GM04503 (cell line): ENCODE measurements around the gene ZNF488.

Experiments
- DNase-seq: peaks from one replicate; pipeline ENCODE4 v3.0.0-alpha.2; 2012; ENCODE audit warnings: low read depth

The ZNF488 gene

DNA sequence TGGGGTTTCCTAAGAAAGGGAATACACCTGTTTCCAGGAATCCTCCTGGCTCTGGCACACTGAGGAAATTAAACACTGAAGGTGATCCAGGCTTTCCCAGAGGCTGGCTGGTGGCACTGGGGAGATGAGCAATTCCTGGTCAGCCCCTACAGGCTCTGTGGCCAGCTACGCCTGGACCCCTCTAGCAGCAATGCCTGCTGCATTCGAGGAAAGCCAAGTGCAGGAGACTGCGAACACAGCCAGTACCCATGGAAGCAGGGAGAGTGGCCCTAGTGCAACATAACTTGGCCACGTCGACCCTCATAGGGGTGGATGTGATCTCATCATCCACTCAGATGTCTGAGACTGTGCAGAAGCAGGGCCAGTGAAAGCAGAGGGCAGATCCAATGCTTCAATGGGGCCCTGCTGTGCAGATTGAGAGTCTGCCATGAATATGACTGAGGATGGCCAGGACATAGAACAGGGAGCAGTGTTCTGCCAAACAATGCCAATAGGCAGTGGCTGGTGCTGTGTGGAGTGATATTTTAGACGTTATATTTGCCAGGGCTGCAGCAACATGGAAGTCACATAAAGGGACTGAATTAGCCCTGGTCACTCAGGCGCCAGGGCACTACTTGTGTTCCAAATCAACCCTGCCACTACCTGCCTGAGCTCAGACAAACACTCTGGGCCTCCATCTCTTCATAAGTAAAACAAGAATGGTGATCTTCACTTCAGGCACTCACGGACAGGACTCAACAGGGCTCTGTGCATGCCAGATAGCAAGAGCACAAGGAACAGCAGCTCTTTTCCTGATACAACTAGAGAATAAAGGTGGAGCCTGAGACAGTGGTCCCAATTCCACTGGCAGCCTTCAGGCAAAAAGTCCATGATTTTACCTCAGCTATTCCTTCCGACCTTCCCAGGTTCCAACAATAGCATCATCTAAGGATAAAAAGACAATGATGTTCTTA, 2.4 kb downstream of the ZNF488 start:
- DNase-seq, result no peak

- no peak for DNase-seq
Measured at GRCh38 chr10:47381103-47381395, 3.0 kb downstream of the ZNF488 start.

DNA sequence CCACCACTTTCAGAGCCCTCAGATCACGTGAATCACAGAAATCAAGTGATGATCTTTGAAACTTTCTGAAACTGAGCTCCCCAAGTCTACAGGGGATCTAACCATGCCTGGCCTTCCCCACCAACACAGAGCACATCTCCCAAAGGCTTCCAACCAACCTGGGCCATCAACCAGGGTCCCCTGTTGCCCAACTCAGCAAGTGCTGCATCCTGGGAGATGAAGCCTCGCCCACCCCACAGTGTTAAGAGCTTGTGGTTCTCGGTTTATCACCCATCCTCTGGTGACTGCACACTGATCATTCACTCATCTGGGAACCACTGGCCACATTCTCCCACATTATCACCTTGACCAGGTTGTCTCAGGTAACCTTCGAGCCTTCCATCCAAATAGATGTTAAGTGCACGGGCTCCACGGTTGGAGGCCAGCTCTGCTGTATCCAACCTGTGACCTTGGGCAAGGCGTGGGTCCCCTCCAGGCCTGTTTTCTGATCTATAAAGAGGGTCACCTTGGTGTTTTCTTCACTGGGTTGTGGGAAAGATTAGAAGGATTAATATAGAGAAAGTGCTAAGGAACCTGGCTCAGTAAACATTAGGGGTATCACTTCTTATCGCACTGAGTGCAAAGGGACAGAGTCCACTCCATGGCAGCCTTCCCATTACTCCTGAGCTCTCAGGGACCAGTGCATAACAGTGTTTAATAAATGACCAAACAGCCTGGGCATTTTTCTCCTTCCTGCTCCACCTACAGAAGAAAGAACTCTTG, 3.6 kb downstream of the ZNF488 start:
- no peak for DNase-seq

GRCh38 chr10:47379901-47380300, 4.2 kb downstream of the ZNF488 start:
- DNase-seq, result no peak

DNA sequence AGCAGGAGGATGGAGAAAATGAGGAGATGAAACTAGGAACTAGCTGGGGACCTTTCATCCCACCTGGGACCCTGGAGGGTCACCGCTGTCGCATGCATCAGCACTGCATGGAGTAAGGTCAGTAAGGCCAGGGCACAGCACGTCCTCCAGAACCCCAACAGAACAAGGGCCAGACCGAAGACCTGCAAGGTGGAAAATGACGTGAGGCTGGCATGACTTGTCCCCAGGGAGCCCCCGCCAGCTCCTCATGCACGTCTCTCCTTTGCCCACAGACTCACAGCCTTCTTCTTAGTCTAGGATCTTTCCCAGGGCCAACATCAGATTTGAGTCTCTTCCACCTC, 4.7 kb downstream of the ZNF488 start:
- no peak for DNase-seq

GRCh38 chr10:47378606-47379444, 5.3 kb downstream of the ZNF488 start:
- no peak for DNase-seq

GRCh38 chr10:47378183-47378510, 5.9 kb downstream of the ZNF488 start:
- no peak for DNase-seq

DNA sequence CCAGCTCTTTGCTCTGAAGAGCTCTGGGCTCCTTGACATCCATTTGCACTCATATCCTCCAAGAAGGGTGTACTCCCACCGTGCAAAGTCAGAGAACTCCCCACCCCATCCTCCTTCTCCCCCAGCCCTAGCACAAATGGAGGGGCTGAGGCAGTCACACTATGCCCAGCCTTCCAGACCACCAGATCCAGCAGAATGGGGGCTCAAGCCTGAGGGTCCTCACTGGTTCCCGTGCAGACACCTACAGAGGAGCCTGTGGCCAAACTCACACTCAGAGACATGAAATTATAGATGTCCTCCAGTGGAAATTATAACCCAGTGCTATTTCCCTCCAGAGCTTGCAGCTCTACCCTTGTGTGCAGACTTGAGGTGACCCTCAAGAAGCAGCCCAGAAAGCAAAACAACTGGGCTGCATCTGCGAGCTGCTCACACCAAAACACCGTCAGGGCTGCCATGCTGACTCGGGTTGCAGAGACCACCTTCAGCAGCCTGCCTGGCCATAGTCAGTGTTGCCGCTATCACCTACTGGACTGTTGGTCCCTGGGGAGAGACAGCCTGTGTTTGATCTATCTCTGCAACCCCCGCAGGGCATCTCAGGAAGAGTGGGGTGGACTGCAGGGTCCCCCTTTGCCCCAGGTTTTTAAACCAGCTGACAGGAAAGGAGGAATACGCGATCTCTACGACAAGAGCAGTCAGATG, 7.4 kb downstream of the ZNF488 start:
- DNase-seq, result no peak

DNA sequence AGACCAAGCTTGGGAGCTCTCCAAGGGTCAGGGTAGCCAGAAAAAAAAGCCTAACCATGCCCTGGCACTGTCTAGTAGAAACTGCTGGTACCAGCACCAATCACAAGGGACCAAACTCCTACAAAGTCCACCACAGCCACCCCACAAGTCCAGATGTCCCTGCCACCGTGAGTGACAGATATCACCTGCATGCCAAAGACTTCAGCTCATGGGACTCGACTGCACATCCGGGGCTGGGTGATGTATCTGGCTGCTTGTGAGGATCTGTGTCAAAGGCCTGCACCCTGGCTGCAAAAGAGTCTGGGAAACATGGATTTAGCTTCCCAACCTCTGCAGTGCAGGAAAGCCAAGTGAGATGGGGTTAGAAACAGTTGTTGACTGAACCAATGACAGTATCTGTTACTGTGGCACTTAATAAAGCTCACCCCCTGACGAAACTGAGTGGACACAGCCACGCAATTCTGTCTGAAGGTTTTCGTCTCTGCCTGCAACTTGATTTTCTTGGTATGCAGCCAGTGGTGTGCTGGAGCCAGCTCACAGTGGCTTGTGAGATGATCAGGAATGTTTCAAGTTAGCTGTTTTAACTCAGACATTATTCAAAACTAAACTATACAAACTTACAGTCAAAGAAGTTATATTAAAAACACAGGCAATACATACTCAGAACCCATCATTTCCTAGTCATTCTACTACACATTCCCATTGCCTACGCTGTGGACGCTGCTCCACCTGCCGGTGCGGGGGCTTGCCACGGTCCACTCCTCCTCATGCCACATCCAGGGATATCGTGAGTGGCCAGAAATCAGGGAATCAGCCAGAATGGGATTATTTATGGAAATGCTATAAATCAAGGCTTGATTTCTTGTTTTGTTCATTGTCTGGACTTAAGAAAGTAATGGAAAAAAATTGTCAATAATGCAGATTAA, 9.2 kb downstream of the ZNF488 start:
- no peak for DNase-seq

GRCh38 chr10:47372726-47373125, 11.4 kb downstream of the ZNF488 start:
- DNase-seq, result no peak

GRCh38 chr10:47371629-47372485, 12.2 kb downstream of the ZNF488 start:
- DNase-seq, result no peak

GRCh38 chr10:47370878-47371277, 13.2 kb downstream of the ZNF488 start:
- DNase-seq, result no peak

DNA sequence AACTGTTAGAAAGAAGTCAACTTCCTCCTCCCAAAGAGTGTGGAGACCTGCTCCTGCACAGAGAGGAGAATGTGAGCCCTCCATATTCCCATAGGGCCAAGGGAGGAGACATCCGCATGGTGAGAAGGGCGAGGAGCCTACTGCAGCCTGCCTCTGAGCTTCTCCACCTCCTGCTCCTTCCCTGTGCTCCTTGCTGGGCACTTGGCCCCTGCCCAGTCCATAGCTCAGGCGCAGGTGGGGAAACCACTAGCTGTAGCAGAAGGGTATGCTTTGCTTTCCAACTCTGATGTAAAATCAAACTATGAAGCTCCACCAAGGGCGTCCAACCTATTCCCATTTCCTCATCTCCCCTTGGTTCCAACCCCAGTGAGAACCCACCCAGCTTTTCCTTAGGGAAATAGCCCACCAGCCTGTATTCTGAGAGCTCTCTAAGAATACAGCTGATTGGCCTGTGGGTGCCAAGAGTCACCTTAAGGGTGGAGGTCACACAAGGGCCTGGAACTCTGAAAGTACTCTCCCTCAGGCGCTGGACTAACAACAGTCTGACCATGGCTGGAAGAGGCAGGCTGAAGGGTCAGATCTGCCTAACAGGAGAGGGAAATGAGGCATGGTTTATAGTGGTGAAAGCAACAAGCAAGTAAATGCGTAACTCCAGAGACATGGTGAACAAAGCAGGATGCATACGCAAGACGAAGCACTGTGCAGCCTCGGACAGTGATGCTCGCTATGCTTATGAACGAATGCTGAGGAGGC, 13.9 kb downstream of the ZNF488 start:
- DNase-seq, result no peak

GRCh38 chr10:47369251-47369894, 14.7 kb downstream of the ZNF488 start:
- DNase-seq, result no peak

- no peak for DNase-seq
Measured at GRCh38 chr10:47368431-47369180, 15.5 kb downstream of the ZNF488 start.

DNA sequence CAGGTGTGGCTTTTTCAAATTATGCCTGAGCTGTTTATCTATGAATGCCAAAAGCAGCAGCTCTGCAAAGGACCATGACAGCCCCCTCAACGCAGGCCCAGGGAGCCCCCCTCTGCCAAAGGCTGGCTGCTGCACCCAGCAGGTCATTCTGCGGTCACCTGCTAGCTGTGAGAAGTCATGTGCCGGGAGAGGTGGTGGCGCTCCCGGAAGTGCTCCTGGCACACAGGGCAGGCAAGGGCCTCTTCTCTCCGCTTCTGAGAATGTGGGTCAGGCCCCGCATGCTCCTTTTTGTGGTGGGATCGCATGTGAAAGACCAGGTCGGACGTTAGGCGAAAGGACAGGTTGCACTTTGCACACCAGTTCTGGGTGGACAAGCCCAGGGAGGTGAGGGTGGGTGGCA, 16.4 kb downstream of the ZNF488 start:
- DNase-seq, result no peak

- DNase-seq, result no peak
Measured at GRCh38 chr10:47366731-47367460, 17.2 kb downstream of the ZNF488 start.
